PC-3 (cell line): ENCODE data around the gene ARF3.

Experiments
- EZH2 ChIP-seq: fragments of 300-600 bp; sonication (generic); IDR thresholded peaks from one replicate; pipeline ENCODE4 v1.6.1; 2017; ENCODE audit warnings: antibody characterized with exemption, mild to moderate bottlenecking, low read length; ENCODE audit not compliant: unreplicated experiment
- EZH2phosphoT487 ChIP-seq: fragments of 300-600 bp; sonication (generic); IDR thresholded peaks from 2 replicates; pipeline ENCODE4 v1.6.1; 2018; ENCODE audit warnings: mild to moderate bottlenecking, antibody characterized with exemption, low read length, borderline replicate concordance
- TF ChIP-seq, protein P1 (sequence below): fragments of 300-600 bp; sonication (generic); conservative IDR thresholded peaks from 2 replicates; pipeline ENCODE4 v1.5.1; 2017; ENCODE audit warnings: antibody characterized with exemption, low read depth, mild to moderate bottlenecking, low read length

- TF ChIP-seq, protein P1, sequence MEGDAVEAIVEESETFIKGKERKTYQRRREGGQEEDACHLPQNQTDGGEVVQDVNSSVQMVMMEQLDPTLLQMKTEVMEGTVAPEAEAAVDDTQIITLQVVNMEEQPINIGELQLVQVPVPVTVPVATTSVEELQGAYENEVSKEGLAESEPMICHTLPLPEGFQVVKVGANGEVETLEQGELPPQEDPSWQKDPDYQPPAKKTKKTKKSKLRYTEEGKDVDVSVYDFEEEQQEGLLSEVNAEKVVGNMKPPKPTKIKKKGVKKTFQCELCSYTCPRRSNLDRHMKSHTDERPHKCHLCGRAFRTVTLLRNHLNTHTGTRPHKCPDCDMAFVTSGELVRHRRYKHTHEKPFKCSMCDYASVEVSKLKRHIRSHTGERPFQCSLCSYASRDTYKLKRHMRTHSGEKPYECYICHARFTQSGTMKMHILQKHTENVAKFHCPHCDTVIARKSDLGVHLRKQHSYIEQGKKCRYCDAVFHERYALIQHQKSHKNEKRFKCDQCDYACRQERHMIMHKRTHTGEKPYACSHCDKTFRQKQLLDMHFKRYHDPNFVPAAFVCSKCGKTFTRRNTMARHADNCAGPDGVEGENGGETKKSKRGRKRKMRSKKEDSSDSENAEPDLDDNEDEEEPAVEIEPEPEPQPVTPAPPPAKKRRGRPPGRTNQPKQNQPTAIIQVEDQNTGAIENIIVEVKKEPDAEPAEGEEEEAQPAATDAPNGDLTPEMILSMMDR, result no peak
- TF ChIP-seq EZH2phosphoT487 (no peak), EZH2 (no peak)
Observed at GRCh38 chr12:48903982-48904411, 53.3 kb downstream of the ARF3 start.
